Hepatocyte (in vitro differentiated cells): ENCODE results near the gene B4GALT5.

ENCODE experiments used
- CTCF ChIP-seq: fragments of 200-600 bp; sonication (generic); IDR thresholded peaks from 2 replicates; pipeline ENCODE4 v1.5.1; 2016; ENCODE audit warnings: antibody characterized with exemption, mild to moderate bottlenecking; ENCODE audit not compliant: poor library complexity
- EZH2 ChIP-seq: fragments of 200-600 bp; sonication (generic); IDR thresholded peaks from 2 replicates; pipeline ENCODE4 v1.6.1; 2016; ENCODE audit warnings: antibody characterized with exemption, mild to moderate bottlenecking, borderline replicate concordance

- TF ChIP-seq EZH2 (no peak), CTCF (no peak)
These were observed 77.8 kb downstream of the B4GALT5 start for GRCh38 chr20:49635866-49636265.
